ENCODE data around the gene TBC1D5. TPM values are rescaled to one million over a fixed set of nuclear protein-coding genes. Genes with fewer than 3 reads are reported as not detected.

The TBC1D5 gene
- total RNA-seq, 1 donor from 2014 or later = 55.6 TPM

DNA sequence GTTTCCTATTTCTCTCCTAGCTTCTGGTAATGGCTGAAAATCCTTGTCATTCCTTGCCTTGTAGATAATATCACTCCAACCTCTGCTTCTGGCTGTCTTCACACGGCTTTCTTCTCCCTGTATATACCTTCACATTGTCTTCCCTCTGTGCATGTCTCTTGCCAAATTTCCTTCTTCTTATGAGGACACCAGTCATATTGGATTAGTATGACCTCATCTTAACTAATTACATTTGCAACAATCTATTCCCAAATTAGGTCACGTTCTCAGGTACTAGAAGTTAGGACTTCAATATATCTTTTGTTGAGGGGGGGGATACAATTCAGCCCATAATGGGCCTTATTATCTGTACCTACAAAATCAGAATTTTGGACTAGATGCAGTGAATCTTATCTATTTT is 440.3 kb downstream of the TBC1D5 start:
- Mint-ChIP-seq H3K36me3 (ENCODE audit: insufficient read depth) (no peaks in the 10 kb centered on the region), H3K4me1 (ENCODE audit: low read depth) (no peaks in the 10 kb centered on the region), H3K27ac (no peak overlapping the region), H3K4me3 (ENCODE audit: low read depth) (no peak overlapping the region), H3K9me3 (ENCODE audit: low read depth) (no peaks in the 10 kb centered on the region), H3K27me3 (no peaks in the 10 kb centered on the region)
- no peak for DNase-seq (ENCODE audit: low spot score, unreplicated experiment)
- TF ChIP-seq, protein P1, sequence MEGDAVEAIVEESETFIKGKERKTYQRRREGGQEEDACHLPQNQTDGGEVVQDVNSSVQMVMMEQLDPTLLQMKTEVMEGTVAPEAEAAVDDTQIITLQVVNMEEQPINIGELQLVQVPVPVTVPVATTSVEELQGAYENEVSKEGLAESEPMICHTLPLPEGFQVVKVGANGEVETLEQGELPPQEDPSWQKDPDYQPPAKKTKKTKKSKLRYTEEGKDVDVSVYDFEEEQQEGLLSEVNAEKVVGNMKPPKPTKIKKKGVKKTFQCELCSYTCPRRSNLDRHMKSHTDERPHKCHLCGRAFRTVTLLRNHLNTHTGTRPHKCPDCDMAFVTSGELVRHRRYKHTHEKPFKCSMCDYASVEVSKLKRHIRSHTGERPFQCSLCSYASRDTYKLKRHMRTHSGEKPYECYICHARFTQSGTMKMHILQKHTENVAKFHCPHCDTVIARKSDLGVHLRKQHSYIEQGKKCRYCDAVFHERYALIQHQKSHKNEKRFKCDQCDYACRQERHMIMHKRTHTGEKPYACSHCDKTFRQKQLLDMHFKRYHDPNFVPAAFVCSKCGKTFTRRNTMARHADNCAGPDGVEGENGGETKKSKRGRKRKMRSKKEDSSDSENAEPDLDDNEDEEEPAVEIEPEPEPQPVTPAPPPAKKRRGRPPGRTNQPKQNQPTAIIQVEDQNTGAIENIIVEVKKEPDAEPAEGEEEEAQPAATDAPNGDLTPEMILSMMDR (IDR thresholded peaks at IDR 0.05; ENCODE audit: unreplicated experiment) = no peak

DNA sequence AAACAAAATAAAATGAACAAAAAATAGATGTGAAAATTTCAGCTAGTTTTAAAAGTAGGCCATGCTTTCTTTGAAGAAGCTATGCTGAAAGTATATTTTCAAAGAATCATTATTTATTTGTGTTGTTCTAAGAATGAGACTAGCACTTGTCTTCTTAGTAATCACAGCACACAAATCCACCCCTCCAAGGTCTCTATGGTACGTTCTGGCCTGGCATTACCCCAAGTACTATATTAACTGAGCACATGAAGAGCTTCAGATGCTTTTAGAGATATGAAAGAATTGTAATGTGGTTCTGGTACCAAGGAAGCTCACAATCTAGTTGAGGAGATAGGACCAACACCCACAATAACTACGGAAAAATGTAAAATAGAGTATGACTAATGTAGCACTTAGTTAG is 441.2 kb downstream of the TBC1D5 start:
- TF ChIP-seq, protein P1 (IDR thresholded peaks at IDR 0.05; ENCODE audit: unreplicated experiment) = no peak
- no peak for DNase-seq (ENCODE audit: low spot score, unreplicated experiment)
- H3K36me3 Mint-ChIP-seq (ENCODE audit: insufficient read depth) = peaks cover 2% of the 10 kb centered on the region
- H3K4me1 Mint-ChIP-seq (ENCODE audit: low read depth) = no peaks in the 10 kb centered on the region
- H3K27ac Mint-ChIP-seq = no peak overlapping the region
- no peak overlapping the region for H3K4me3 Mint-ChIP-seq (ENCODE audit: low read depth)
- no peaks in the 10 kb centered on the region for H3K9me3 Mint-ChIP-seq (ENCODE audit: low read depth)
- H3K27me3 Mint-ChIP-seq = no peaks in the 10 kb centered on the region

DNA sequence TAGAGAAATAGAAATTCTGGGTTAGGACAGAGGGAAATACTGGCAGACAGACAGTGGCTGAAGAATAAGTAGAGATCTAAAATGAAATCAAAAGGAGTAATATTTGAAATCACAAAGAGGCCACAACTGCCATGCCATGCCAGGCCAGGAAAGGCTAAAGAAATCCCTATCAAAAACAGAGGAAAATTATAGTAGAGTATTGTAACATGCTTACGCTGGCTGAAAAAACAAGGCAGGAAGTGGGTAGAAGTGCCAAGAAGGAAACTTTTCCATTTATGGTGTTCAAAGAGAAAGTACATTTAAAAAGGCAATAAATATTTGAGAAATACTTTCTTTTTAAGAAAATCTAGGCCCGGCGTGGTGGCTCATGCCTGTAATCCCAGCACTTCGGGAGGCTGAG is 442.0 kb downstream of the TBC1D5 start:
- Mint-ChIP-seq H3K36me3 (ENCODE audit: insufficient read depth) (peaks cover 2% of the 10 kb centered on the region), H3K27me3 (no peaks in the 10 kb centered on the region), H3K27ac (no peak overlapping the region), H3K9me3 (ENCODE audit: low read depth) (no peaks in the 10 kb centered on the region), H3K4me1 (ENCODE audit: low read depth) (peaks cover 3% of the 10 kb centered on the region), H3K4me3 (ENCODE audit: low read depth) (no peak overlapping the region)
- no peak for DNase-seq (ENCODE audit: low spot score, unreplicated experiment)
- TF ChIP-seq, protein P1 (IDR thresholded peaks at IDR 0.05; ENCODE audit: unreplicated experiment) = no peak

DNA sequence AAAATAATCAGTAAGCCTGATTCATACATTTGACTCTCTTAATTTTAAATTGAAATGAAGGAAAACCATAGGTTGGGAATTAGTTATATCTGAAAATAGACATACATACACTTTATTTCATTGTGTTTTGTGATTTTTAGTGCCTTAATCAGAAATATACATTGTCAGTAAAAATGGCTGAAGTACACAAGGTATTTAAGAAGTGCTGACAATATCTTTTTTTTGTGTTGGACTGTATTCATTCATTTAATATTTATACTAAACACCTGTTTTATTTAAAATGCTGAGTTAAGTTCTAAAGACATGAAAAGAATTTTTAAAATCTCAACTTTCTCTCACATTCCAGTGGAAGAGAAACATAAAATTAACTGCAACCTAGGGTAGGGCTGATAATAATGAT is 444.4 kb downstream of the TBC1D5 start:
- no peaks in the 10 kb centered on the region for H3K27me3 Mint-ChIP-seq
- H3K4me1 Mint-ChIP-seq (ENCODE audit: low read depth) = peaks cover 9% of the 10 kb centered on the region
- no peak overlapping the region for H3K4me3 Mint-ChIP-seq (ENCODE audit: low read depth)
- no peak for DNase-seq (ENCODE audit: low spot score, unreplicated experiment)
- H3K9me3 Mint-ChIP-seq (ENCODE audit: low read depth) = no peaks in the 10 kb centered on the region
- H3K36me3 Mint-ChIP-seq (ENCODE audit: insufficient read depth) = peaks cover 2% of the 10 kb centered on the region
- H3K27ac Mint-ChIP-seq = no peak overlapping the region
- TF ChIP-seq, protein P1 (IDR thresholded peaks at IDR 0.05; ENCODE audit: unreplicated experiment) = no peak

DNA sequence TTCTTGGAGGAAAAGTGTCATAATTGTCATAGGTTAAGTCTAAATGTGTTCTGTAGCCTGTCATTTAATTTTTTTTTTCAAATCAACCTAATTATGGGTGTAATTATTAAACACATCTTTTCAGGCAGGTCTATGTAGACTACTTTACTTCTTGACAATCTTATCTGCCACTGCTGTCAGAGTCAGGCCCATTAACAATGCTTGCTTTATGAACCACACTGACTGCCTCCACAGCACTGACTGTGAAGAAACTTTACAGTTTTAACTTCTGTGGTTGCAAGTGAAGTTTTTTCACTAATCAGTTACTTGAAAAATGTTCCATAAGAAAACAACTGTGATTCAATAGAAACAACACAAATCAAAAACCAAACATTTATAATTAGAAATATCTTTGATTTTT is 449.9 kb downstream of the TBC1D5 start:
- H3K27me3 Mint-ChIP-seq = no peaks in the 10 kb centered on the region
- peaks cover 21% of the 10 kb centered on the region for H3K4me1 Mint-ChIP-seq (ENCODE audit: low read depth)
- TF ChIP-seq, protein P1 (IDR thresholded peaks at IDR 0.05; ENCODE audit: unreplicated experiment) = no peak
- no peak overlapping the region for H3K4me3 Mint-ChIP-seq (ENCODE audit: low read depth)
- H3K9me3 Mint-ChIP-seq (ENCODE audit: low read depth) = no peaks in the 10 kb centered on the region
- peaks cover 8% of the 10 kb centered on the region for H3K36me3 Mint-ChIP-seq (ENCODE audit: insufficient read depth)
- DNase-seq (ENCODE audit: low spot score, unreplicated experiment) = no peak
- H3K27ac Mint-ChIP-seq = no peak overlapping the region
